PC-9 (cell line): ENCODE measurements around the gene SLC22A23.
"Not testable (repeated sequence)": the region's sequence is repeated elsewhere in the genome, so short reads cannot be mapped to it uniquely, and the experiment has no call there.

ENCODE experiments used
- CTCF ChIP-seq: fragments of 200-600 bp; sonication (generic); conservative IDR thresholded peaks from 2 replicates; pipeline ENCODE4 v1.6.1; 2017; ENCODE audit warnings: mixed run types, antibody characterized with exemption, mild to moderate bottlenecking, moderate library complexity
- EZH2 ChIP-seq: fragments of 200-600 bp; sonication (generic); IDR thresholded peaks from 2 replicates; pipeline ENCODE4 v1.8.0; 2017; ENCODE audit warnings: antibody characterized with exemption, low read depth

GRCh38 chr6:3241745-3242144 is 215.1 kb downstream of the SLC22A23 start:
- TF ChIP-seq EZH2, CTCF: not testable (repeated sequence)
